Sigmoid colon (tissue), 7 donors: ENCODE measurements around the gene SCAMP3. TPM values are rescaled to one million over a fixed set of nuclear protein-coding genes. Genes with fewer than 3 reads are reported as not detected.
"Not testable (repeated sequence)": the region's sequence is repeated elsewhere in the genome, so short reads cannot be mapped to it uniquely, and the experiment has no call there.

Source experiments
- DNase-seq: peaks from one replicate; pipeline ENCODE4 v3.0.0-alpha.2; 2019
- H3K27ac ChIP-seq, 4 donors: fragments of 200-600 bp; sonication (generic); one replicate each; pipeline ENCODE4 v1.5.1; 2016 to 2019; ENCODE audit warnings: mild to moderate bottlenecking in 1 of 4
- H3K27me3 ChIP-seq, 3 donors: fragments of 200-600 bp; sonication (generic); one replicate each; pipeline ENCODE4 v1.5.1; 2019; ENCODE audit warnings: mild to moderate bottlenecking in 1 of 3
- H3K36me3 ChIP-seq, 4 donors: fragments of 200-600 bp; sonication (generic); one replicate each; pipeline ENCODE4 v1.5.1; 2016 to 2019
- H3K4me1 ChIP-seq, 4 donors: fragments of 200-600 bp; sonication (generic); one replicate each; pipeline ENCODE4 v1.5.1; 2017 to 2019
- H3K4me3 ChIP-seq, 4 donors: fragments of 200-600 bp; sonication (generic); one replicate each; pipeline ENCODE4 v1.5.1; 2017 to 2019; ENCODE audit warnings: mild to moderate bottlenecking in 2 of 4, moderate library complexity in 1 of 4
- H3K9me3 ChIP-seq, 4 donors: fragments of 200-600 bp in 3 of 4; sonication (generic) in 3 of 4; one replicate each; pipeline versions ENCODE4 v1.5.1 to v1.6.1; 2013 to 2019
- CTCF ChIP-seq, 4 experiments: fragments of 450-650 bp in 3 of 4; fragments of 200-600 bp in 1 of 4; IDR thresholded peaks; one replicate each; pipeline ENCODE4 v1.5.1; 2016 to 2019; ENCODE audit warnings: antibody characterized with exemption in 4 of 4, mild to moderate bottlenecking in 3 of 4, moderate library complexity in 2 of 4
- EP300 ChIP-seq, 4 donors: sonication (generic); formaldehyde crosslinking; IDR thresholded peaks; one replicate each; pipeline ENCODE4 v1.6.1; 2017; ENCODE audit warnings: antibody characterized with exemption in 4 of 4
- POLR2A ChIP-seq, 2 donors: fragments of 450-650 bp; IDR thresholded peaks; one replicate each; pipeline ENCODE4 v1.6.1; 2016; ENCODE audit warnings: antibody characterized with exemption in 2 of 2, mild to moderate bottlenecking in 2 of 2, moderate library complexity in 2 of 2
- POLR2AphosphoS5 ChIP-seq, 4 donors: sonication (generic); formaldehyde crosslinking; IDR thresholded peaks; one replicate each; pipeline ENCODE4 v1.6.1; 2017; ENCODE audit warnings: antibody characterized with exemption in 4 of 4
- WGBS, 2 donors: extraction: QIAGEN DNeasy Blood & Tissue Kit; methylation state at CpG; one replicate each; pipeline ENCODE4 v1.1.7; 2013; 5-methylcytosine and 5-hydroxymethylcytosine counted together
- intact Hi-C: fragments of 100-400 bp; cut with DNase I; formaldehyde crosslinking; loops from one replicate; pipeline ENCODE4 v1.15.1; 2023
- polyA plus RNA-seq, 3 donors: library from polyadenylated mRNA; stranded (reverse); fragments of 200-250 nt; gene quantifications; one replicate each; pipeline ENCODE4 v1.2.3, GENCODE V29; 2013
- total RNA-seq, 4 donors: library from RNA; depleted of rRNA; stranded (reverse); fragments of >200 nt; gene quantifications; one replicate each; pipeline ENCODE4 v1.1.0, GENCODE V29; 2016
- donor health status: healthy with polysubstance abuse.
- donor health status: Bipolar disorder and iron deficiency.
- donor health status: healthy.

Gene SCAMP3
- total and polyA plus RNA-seq, 7 donors, result 11.6 to 56.4 (median 34.6) TPM

GRCh38 chr1:155250246-155250632 is 11.9 kb downstream of the SCAMP3 start:
- Histone ChIP-seq H3K36me3 (peaks cover 5 to 26% (median 10%) of the 10 kb centered on the region in 4 donors), H3K27me3 (no peaks in the 10 kb centered on the region), H3K9me3 (no peaks in the 10 kb centered on the region), H3K27ac (peak overlapping the region; percentile 19 to 73 (median 64)), H3K4me3 (peak overlapping the region in 2 of 4 donors; percentile 24 to 34), H3K4me1 (peaks cover 0 to 36% (median 28%) of the 10 kb centered on the region in 4 donors)
- intact Hi-C loops, result loop anchor here (2.0 kb wide), 2 partner anchors 23 to 343 kb away; partner anchors contain the start of gene CLK2
- DNase-seq, result no peak
- 21 to 38% methylated on average over 28 of the region's 28 CpGs for WGBS, 2 donors
- TF ChIP-seq POLR2AphosphoS5 (IDR thresholded peaks at IDR 0.05), result no peak
- TF ChIP-seq CTCF (IDR thresholded peaks at IDR 0.05), result no peak
- no peak for TF ChIP-seq POLR2A (IDR thresholded peaks at IDR 0.05)
- no peak for TF ChIP-seq EP300 (IDR thresholded peaks at IDR 0.05)

- Histone ChIP-seq H3K27me3 (no peaks in the 10 kb centered on the region), H3K4me1 (peaks cover 7 to 32% (median 26%) of the 10 kb centered on the region in 4 donors), H3K9me3 (no peaks in the 10 kb centered on the region), H3K27ac (no peak overlapping the region), H3K36me3 (peaks cover 5 to 26% (median 10%) of the 10 kb centered on the region in 4 donors), H3K4me3 (no peak overlapping the region)
- TF ChIP-seq EP300 (IDR thresholded peaks at IDR 0.05) (no peak), POLR2A (IDR thresholded peaks at IDR 0.05) (no peak), POLR2AphosphoS5 (IDR thresholded peaks at IDR 0.05) (no peak), CTCF (IDR thresholded peaks at IDR 0.05) (no peak)
- intact Hi-C loops, result no loop called here
- DNase-seq, result no peak
- WGBS, 2 donors, result 93 to 94% methylated on average over 26 of the region's 26 CpGs
Measured at GRCh38 chr1:155247667-155248553, 14.2 kb downstream of the SCAMP3 start.

- H3K9me3 ChIP-seq, intact Hi-C loops: not testable (repeated sequence)
- WGBS, 2 donors, result 97 to 98% methylated on average over 3 of the region's 3 CpGs
Measured at GRCh38 chr1:155246796-155247195, 15.4 kb downstream of the SCAMP3 start.

GRCh38 chr1:155245163-155245524 is 17.0 kb downstream of the SCAMP3 start:
- DNase-seq, result no peak
- TF ChIP-seq POLR2AphosphoS5 (IDR thresholded peaks at IDR 0.05) (no peak), POLR2A (IDR thresholded peaks at IDR 0.05) (no peak), CTCF (IDR thresholded peaks at IDR 0.05) (no peak), EP300 (IDR thresholded peaks at IDR 0.05) (no peak)
- H3K27me3 ChIP-seq, result no peaks in the 10 kb centered on the region
- H3K4me1 ChIP-seq, result peaks cover 7 to 43% (median 35%) of the 10 kb centered on the region in 4 donors
- H3K36me3 ChIP-seq, result peaks cover 5 to 26% (median 10%) of the 10 kb centered on the region in 4 donors
- WGBS, 2 donors, result 65 to 66% methylated on average over 8 of the region's 8 CpGs
- intact Hi-C loops, result no loop called here
- peak overlapping the region; percentile 87 to 96 (median 95) for H3K27ac ChIP-seq
- peak overlapping the region; percentile 56 to 70 (median 66) for H3K4me3 ChIP-seq
- H3K9me3 ChIP-seq, result no peaks in the 10 kb centered on the region

More at GRCh38 chr1:155246796-155247195, 15.4 kb downstream of the SCAMP3 start:
- Histone ChIP-seq H3K4me1 (peaks cover 7 to 35% (median 33%) of the 10 kb centered on the region in 4 donors), H3K36me3 (peaks cover 5 to 26% (median 10%) of the 10 kb centered on the region in 4 donors)
- not testable (repeated sequence) for DNase-seq, H3K4me3 ChIP-seq, H3K27me3 ChIP-seq, H3K27ac ChIP-seq
